H9 (cell line): ENCODE data around the gene RRAGC. TPM values are rescaled to one million over a fixed set of nuclear protein-coding genes. Genes with fewer than 3 reads are reported as not detected.

Source experiments
- DNase-seq: peaks from one replicate; pipeline ENCODE4 v3.0.0-alpha.2; 2017
- H2AFZ ChIP-seq: one replicate; pipeline ENCODE4 v1.6.1; 2013; ENCODE audit warnings: mild to moderate bottlenecking, low read length, control low read depth, moderate library complexity
- H2AK5ac ChIP-seq: 2 replicates; pipeline ENCODE4 v1.6.1; 2013; ENCODE audit warnings: low read length, control low read depth, mixed read lengths; ENCODE audit not compliant: insufficient read length
- H2BK120ac ChIP-seq: one replicate; pipeline ENCODE4 v1.6.1; 2013; ENCODE audit warnings: low read depth, mild to moderate bottlenecking, low read length, control low read depth, inconsistent platforms; ENCODE audit not compliant: poor library complexity, severe bottlenecking
- H2BK12ac ChIP-seq: 2 replicates; pipeline ENCODE4 v1.6.1; 2013; ENCODE audit warnings: low read length, control low read depth, mixed read lengths, low read depth; ENCODE audit not compliant: insufficient read length
- H2BK15ac ChIP-seq: 2 replicates; pipeline ENCODE4 v1.6.1; 2013; ENCODE audit warnings: low read depth, low read length, control low read depth
- H2BK20ac ChIP-seq: one replicate; pipeline ENCODE4 v1.6.1; 2013; ENCODE audit warnings: low read depth, mild to moderate bottlenecking, low read length, control low read depth, inconsistent platforms; ENCODE audit not compliant: poor library complexity, severe bottlenecking
- H2BK5ac ChIP-seq: 2 replicates; pipeline ENCODE4 v1.6.1; 2013; ENCODE audit warnings: low read length, control low read depth, mixed read lengths; ENCODE audit not compliant: insufficient read length
- H3K14ac ChIP-seq: 2 replicates; pipeline ENCODE4 v1.6.1; 2013; ENCODE audit warnings: low read length, control low read depth; ENCODE audit not compliant: insufficient read depth
- H3K18ac ChIP-seq: 2 replicates; pipeline ENCODE4 v1.6.1; 2013; ENCODE audit warnings: low read depth, mild to moderate bottlenecking, mixed read lengths, low read length, control low read depth; ENCODE audit not compliant: insufficient read length
- H3K23ac ChIP-seq: 2 replicates; pipeline ENCODE4 v1.6.1; 2013; ENCODE audit warnings: low read length, control low read depth, mixed read lengths, low read depth; ENCODE audit not compliant: insufficient read length
- H3K23me2 ChIP-seq: 2 replicates; pipeline ENCODE4 v1.6.1; 2013; ENCODE audit warnings: low read depth, mild to moderate bottlenecking, mixed read lengths, low read length, control low read depth; ENCODE audit not compliant: insufficient read length, poor library complexity, severe bottlenecking
- H3K27ac ChIP-seq: 2 replicates; pipeline ENCODE4 v1.5.1; 2013; ENCODE audit warnings: low read length, control low read depth, mixed read lengths, low read depth; ENCODE audit not compliant: insufficient read length
- H3K27me3 ChIP-seq: 2 replicates; pipeline ENCODE4 v1.6.1; 2013; ENCODE audit warnings: low read length, control low read depth, inconsistent platforms; ENCODE audit not compliant: insufficient read depth
- H3K4ac ChIP-seq: 2 replicates; pipeline ENCODE4 v1.6.1; 2013; ENCODE audit warnings: low read depth, mild to moderate bottlenecking, control low read depth, inconsistent platforms, low read length, moderate library complexity
- H3K4me1 ChIP-seq: 2 replicates; pipeline ENCODE4 v1.6.1; 2013; ENCODE audit warnings: low read length, control low read depth, inconsistent platforms; ENCODE audit not compliant: insufficient read depth
- H3K4me2 ChIP-seq: 2 replicates; pipeline ENCODE4 v1.6.1; 2013; ENCODE audit warnings: low read length, control low read depth, mixed read lengths; ENCODE audit not compliant: insufficient read length, insufficient read depth
- H3K56ac ChIP-seq: 2 replicates; pipeline ENCODE4 v1.6.1; 2013; ENCODE audit warnings: low read depth, mild to moderate bottlenecking, mixed read lengths, low read length, control low read depth; ENCODE audit not compliant: insufficient read length
- H3K79me1 ChIP-seq: 2 replicates; pipeline ENCODE4 v1.6.1; 2013; ENCODE audit warnings: low read depth, mild to moderate bottlenecking, moderate library complexity, low read length, control low read depth, inconsistent platforms; ENCODE audit not compliant: insufficient read depth, poor library complexity, severe bottlenecking
- H3K79me2 ChIP-seq: 2 replicates; pipeline ENCODE4 v1.6.1; 2013; ENCODE audit warnings: low read length, control low read depth, inconsistent platforms; ENCODE audit not compliant: insufficient read depth
- H3K9ac ChIP-seq: 2 replicates; pipeline ENCODE4 v1.6.1; 2013; ENCODE audit warnings: low read length, control low read depth, mixed read lengths; ENCODE audit not compliant: insufficient read length; ENCODE audit errors: extremely low read depth
- H3K9me3 ChIP-seq: one replicate; pipeline ENCODE4 v1.6.1; 2013; ENCODE audit warnings: low read depth, low read length, inconsistent platforms; ENCODE audit not compliant: control insufficient read depth
- H3T11ph ChIP-seq: one replicate; pipeline ENCODE4 v1.6.1; 2013; ENCODE audit warnings: mild to moderate bottlenecking, low read length, control low read depth, inconsistent platforms
- H4K20me1 ChIP-seq: one replicate; pipeline ENCODE4 v1.6.1; 2013; ENCODE audit not compliant: control insufficient read depth, insufficient read length, insufficient read depth
- H4K5ac ChIP-seq: 2 replicates; pipeline ENCODE4 v1.6.1; 2013; ENCODE audit warnings: low read depth, mild to moderate bottlenecking, mixed read lengths, low read length, control low read depth; ENCODE audit not compliant: insufficient read length
- H4K8ac ChIP-seq: replicated peaks from 2 replicates; pipeline ENCODE4 v1.6.1; 2013; ENCODE audit warnings: low read length, control low read depth, mixed read lengths, low read depth; ENCODE audit not compliant: insufficient read length
- H4K91ac ChIP-seq: 2 replicates; pipeline ENCODE4 v1.6.1; 2013; ENCODE audit warnings: low read depth, mild to moderate bottlenecking, moderate library complexity, mixed read lengths, low read length, control low read depth; ENCODE audit not compliant: insufficient read length
- H3K27ac Mint-ChIP-seq, 3 experiments: 2 replicates in 2 of 3; 3 replicates in 1 of 3; pipeline ENCODE4 v1.8.0; 2020 to 2021; ENCODE audit warnings: mixed read lengths in 3 of 3, mild to moderate bottlenecking in 1 of 3, moderate library complexity in 1 of 3
- H3K27me3 Mint-ChIP-seq: 2 replicates; pipeline ENCODE4 v1.8.0; 2021; ENCODE audit warnings: low read depth, mild to moderate bottlenecking, moderate library complexity, mixed read lengths
- H3K36me3 Mint-ChIP-seq, 3 experiments: 2 replicates in 2 of 3; 3 replicates in 1 of 3; pipeline ENCODE4 v1.8.0; 2020 to 2021; ENCODE audit warnings: low read depth in 3 of 3, mixed read lengths in 3 of 3; ENCODE audit not compliant: insufficient read depth in 1 of 3
- H3K4me1 Mint-ChIP-seq, 2 experiments: 2 replicates each; pipeline ENCODE4 v1.8.0; 2020; ENCODE audit warnings: mixed read lengths in 2 of 2
- H3K4me3 Mint-ChIP-seq, 2 experiments: 2 replicates in 1 of 2; 3 replicates in 1 of 2; pipeline ENCODE4 v1.8.0; 2020 to 2021; ENCODE audit warnings: mild to moderate bottlenecking in 2 of 2, mixed read lengths in 2 of 2, moderate library complexity in 1 of 2
- H3K9me3 Mint-ChIP-seq, 2 experiments: 2 replicates in 1 of 2; 3 replicates in 1 of 2; pipeline ENCODE4 v1.8.0; 2020; ENCODE audit warnings: mild to moderate bottlenecking in 2 of 2, mixed read lengths in 2 of 2, moderate library complexity in 1 of 2
- WGBS: extraction: QIAGEN DNeasy Blood & Tissue Kit; methylation state at CpG from one replicate; pipeline ENCODE4 v1.1.7; 2013; ENCODE audit warnings: missing lambda C conversion rate, low lambda C conversion rate, mixed read lengths; ENCODE audit not compliant: insufficient read length; ENCODE audit errors: extremely low coverage; 5-methylcytosine and 5-hydroxymethylcytosine counted together
- total RNA-seq: library from RNA; stranded (reverse); gene quantifications from 2 replicates; pipeline ENCODE4 v1.2.1, GENCODE V29; 2021
- TF ChIP-seq, protein P1 (sequence below): fragments of 200-600 bp; sonication (generic); conservative IDR thresholded peaks from 3 replicates; pipeline ENCODE4 v1.8.0; 2021; ENCODE audit warnings: antibody characterized with exemption, mild to moderate bottlenecking

Gene RRAGC
- total RNA-seq, 1 experiment from 2014 or later: 17.9 TPM

DNA sequence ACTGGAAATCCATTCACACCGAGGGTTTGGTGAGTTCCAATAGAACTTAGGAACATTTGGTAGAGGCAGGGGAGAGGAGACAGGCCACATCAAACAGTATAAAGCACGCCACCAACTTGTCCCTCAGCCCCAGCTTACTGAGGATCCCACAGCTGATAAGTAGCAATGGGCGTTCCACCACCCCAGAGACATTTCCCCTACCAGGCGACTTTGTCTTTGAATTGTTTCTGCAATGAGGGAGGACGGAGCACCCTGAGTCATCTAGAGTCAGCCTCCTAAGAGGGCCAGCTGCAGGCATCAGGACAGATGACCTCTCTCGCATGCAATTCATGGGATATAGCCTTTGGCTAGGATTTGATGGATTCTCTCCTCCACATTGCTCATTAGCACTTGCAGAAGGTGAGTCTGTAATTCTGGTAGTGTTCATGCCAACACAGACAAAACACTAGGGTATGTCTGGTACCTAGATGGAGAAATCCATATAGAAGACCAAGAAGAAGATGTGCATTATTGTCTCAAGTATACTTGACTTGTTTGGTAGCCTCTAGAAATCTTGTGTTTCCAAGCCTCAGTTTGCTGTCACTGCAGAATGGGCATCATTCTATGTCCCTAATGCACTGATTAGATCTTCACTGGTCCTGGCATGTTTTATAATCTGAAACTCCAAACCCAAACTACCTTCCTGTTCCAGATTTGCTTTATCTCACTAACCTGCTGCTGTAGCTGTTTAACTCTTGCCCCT is 69.0 kb downstream of the RRAGC start:
- H3K79me1 ChIP-seq: no peaks in the 10 kb centered on the region

More for the DNA sequence above, 69.0 kb downstream of the RRAGC start:
- Histone ChIP-seq H3K14ac (no peak overlapping the region), H3K9ac (no peak overlapping the region), H3K9me3 (no peaks in the 10 kb centered on the region), H2BK12ac (no peak overlapping the region), H4K20me1 (no peaks in the 10 kb centered on the region), H3K4me1 (peaks cover 4% of the 10 kb centered on the region; the same call in 1 of the 2 replicates), H3K23me2 (no peaks in the 10 kb centered on the region), H3K27me3 (no peaks in the 10 kb centered on the region), H3K56ac (no peak overlapping the region), H3K18ac (no peak overlapping the region), H4K91ac (no peak overlapping the region), H2BK120ac (no peak overlapping the region), H2BK5ac (no peak overlapping the region), H4K8ac (no peak overlapping the region), H3K79me2 (no peaks in the 10 kb centered on the region), H3K23ac (no peak overlapping the region), H2BK15ac (no peak overlapping the region), H3K4ac (no peak overlapping the region), H3K27ac (no peak overlapping the region), H3K4me2 (no peak overlapping the region), H3T11ph (no peak overlapping the region), H2BK20ac (no peak overlapping the region), H2AK5ac (no peak overlapping the region), H4K5ac (no peak overlapping the region), H2AFZ (no peak overlapping the region)
- no CpG with 5 or more reads among the region's 6 CpGs for WGBS
- Mint-ChIP-seq H3K27me3 (peaks cover 21% of the 10 kb centered on the region), H3K9me3 (peaks cover 2 to 8% of the 10 kb centered on the region in 2 experiments; a peak in 3 of 5 replicates), H3K27ac (no peak overlapping the region), H3K4me1 (peaks cover 28 to 37% of the 10 kb centered on the region in 2 experiments), H3K36me3 (no peaks in the 10 kb centered on the region), H3K4me3 (no peak overlapping the region)
- TF ChIP-seq, protein P1, sequence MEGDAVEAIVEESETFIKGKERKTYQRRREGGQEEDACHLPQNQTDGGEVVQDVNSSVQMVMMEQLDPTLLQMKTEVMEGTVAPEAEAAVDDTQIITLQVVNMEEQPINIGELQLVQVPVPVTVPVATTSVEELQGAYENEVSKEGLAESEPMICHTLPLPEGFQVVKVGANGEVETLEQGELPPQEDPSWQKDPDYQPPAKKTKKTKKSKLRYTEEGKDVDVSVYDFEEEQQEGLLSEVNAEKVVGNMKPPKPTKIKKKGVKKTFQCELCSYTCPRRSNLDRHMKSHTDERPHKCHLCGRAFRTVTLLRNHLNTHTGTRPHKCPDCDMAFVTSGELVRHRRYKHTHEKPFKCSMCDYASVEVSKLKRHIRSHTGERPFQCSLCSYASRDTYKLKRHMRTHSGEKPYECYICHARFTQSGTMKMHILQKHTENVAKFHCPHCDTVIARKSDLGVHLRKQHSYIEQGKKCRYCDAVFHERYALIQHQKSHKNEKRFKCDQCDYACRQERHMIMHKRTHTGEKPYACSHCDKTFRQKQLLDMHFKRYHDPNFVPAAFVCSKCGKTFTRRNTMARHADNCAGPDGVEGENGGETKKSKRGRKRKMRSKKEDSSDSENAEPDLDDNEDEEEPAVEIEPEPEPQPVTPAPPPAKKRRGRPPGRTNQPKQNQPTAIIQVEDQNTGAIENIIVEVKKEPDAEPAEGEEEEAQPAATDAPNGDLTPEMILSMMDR: no peak
- no peak for DNase-seq
